Measurements from ENCODE around the gene RFX2. TPM values are rescaled to one million over a fixed set of nuclear protein-coding genes. Genes with fewer than 3 reads are reported as not detected.

The RFX2 gene
- total and polyA plus RNA-seq, 2 donors from 2014 or later = 4.6 to 12.6 TPM

DNA sequence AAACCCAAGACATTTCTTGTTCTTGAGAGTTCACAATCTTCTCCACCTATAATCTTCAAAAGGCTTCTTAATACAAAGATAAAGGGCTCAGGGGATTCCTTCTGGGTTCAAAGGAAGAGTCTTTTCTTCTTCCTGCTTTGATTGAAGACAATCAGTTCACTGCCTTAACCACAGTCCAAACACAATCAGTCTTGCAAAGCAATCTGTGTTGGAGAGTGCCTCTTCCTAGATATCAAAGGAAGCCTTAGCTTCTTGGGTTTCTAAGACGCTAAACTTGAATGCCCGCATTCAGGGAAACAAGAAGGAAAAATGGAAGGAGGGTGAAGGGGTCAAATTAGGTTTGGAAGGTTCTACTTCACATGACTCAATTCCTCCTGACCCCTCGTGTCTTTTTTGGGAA, 159.6 kb downstream of the RFX2 start:
- Histone ChIP-seq H3K36me3 (ENCODE audit: control insufficient read depth in 2 of 3, insufficient read depth in 3 of 3, low read length in 3 of 3) (no peaks in the 10 kb centered on the region), H3K27ac (ENCODE audit: low read depth in 2 of 2, low read length in 2 of 2) (no peak overlapping the region), H3K9me3 (ENCODE audit: control insufficient read depth in 2 of 3, insufficient read depth in 1 of 3, low read length in 3 of 3) (no peaks in the 10 kb centered on the region), H3K4me1 (ENCODE audit: control insufficient read depth in 2 of 3, insufficient read depth in 2 of 3, low read depth in 1 of 3, low read length in 3 of 3) (peaks cover 11 to 34% (median 32%) of the 10 kb centered on the region in 3 donors), H3K9ac (ENCODE audit: low read length in 3 of 3) (no peak overlapping the region), H3K4me3 (ENCODE audit: low read length in 3 of 3) (no peak overlapping the region), H3K27me3 (ENCODE audit: control insufficient read depth, insufficient read depth, low read length) (no peaks in the 10 kb centered on the region)
- intact Hi-C loops (cut with DNase I) = no loop called here
- FAIRE-seq (no peak), DNase-seq (peak in 2 of 5 donors; percentile 9 to 43)
- TF ChIP-seq, protein P1, sequence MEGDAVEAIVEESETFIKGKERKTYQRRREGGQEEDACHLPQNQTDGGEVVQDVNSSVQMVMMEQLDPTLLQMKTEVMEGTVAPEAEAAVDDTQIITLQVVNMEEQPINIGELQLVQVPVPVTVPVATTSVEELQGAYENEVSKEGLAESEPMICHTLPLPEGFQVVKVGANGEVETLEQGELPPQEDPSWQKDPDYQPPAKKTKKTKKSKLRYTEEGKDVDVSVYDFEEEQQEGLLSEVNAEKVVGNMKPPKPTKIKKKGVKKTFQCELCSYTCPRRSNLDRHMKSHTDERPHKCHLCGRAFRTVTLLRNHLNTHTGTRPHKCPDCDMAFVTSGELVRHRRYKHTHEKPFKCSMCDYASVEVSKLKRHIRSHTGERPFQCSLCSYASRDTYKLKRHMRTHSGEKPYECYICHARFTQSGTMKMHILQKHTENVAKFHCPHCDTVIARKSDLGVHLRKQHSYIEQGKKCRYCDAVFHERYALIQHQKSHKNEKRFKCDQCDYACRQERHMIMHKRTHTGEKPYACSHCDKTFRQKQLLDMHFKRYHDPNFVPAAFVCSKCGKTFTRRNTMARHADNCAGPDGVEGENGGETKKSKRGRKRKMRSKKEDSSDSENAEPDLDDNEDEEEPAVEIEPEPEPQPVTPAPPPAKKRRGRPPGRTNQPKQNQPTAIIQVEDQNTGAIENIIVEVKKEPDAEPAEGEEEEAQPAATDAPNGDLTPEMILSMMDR (IDR thresholded peaks at IDR 0.05; ENCODE audit: borderline replicate concordance, extremely low read depth, insufficient read depth) = no peak

DNA sequence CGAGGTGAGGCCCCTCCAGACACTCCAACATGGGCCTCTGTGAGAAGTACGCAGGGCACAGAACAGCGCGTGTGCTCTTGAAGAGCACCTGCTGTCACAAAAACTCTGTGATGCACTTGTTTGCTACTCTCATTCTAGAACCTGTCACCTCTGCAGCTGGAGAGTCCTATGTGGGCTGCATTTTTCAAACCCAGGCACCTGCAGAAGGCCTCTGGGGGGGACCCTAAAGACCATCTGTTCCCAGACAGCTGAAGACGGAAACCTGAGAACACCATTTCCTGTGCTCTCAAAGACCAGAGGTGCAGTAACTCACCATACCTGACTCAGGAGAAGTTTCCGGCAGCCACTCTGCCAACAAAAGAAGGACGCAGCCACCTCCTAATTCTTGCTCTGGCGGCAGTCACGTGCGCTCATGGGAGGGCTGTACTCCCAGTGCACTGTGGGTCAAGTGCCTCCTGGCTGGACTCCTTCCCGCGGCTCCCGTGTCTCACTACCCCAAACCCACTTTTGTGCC, 160.5 kb downstream of the RFX2 start:
- Histone ChIP-seq H3K9ac (ENCODE audit: low read length in 3 of 3) (no peak overlapping the region), H3K27ac (ENCODE audit: low read depth in 2 of 2, low read length in 2 of 2) (no peak overlapping the region), H3K9me3 (ENCODE audit: control insufficient read depth in 2 of 3, insufficient read depth in 1 of 3, low read length in 3 of 3) (no peaks in the 10 kb centered on the region), H3K27me3 (ENCODE audit: control insufficient read depth, insufficient read depth, low read length) (no peaks in the 10 kb centered on the region), H3K4me3 (ENCODE audit: low read length in 3 of 3) (no peak overlapping the region), H3K4me1 (ENCODE audit: control insufficient read depth in 2 of 3, insufficient read depth in 2 of 3, low read depth in 1 of 3, low read length in 3 of 3) (peaks cover 11 to 34% (median 32%) of the 10 kb centered on the region in 3 donors), H3K36me3 (ENCODE audit: control insufficient read depth in 2 of 3, insufficient read depth in 3 of 3, low read length in 3 of 3) (no peaks in the 10 kb centered on the region)
- DNase-seq = peak in 4 of 5 donors; percentile 72 to 81 (median 77)
- TF ChIP-seq, protein P1 (IDR thresholded peaks at IDR 0.05; ENCODE audit: borderline replicate concordance, extremely low read depth, insufficient read depth) = no peak
- no peak for FAIRE-seq
- intact Hi-C loops (cut with DNase I) = no loop called here

DNA sequence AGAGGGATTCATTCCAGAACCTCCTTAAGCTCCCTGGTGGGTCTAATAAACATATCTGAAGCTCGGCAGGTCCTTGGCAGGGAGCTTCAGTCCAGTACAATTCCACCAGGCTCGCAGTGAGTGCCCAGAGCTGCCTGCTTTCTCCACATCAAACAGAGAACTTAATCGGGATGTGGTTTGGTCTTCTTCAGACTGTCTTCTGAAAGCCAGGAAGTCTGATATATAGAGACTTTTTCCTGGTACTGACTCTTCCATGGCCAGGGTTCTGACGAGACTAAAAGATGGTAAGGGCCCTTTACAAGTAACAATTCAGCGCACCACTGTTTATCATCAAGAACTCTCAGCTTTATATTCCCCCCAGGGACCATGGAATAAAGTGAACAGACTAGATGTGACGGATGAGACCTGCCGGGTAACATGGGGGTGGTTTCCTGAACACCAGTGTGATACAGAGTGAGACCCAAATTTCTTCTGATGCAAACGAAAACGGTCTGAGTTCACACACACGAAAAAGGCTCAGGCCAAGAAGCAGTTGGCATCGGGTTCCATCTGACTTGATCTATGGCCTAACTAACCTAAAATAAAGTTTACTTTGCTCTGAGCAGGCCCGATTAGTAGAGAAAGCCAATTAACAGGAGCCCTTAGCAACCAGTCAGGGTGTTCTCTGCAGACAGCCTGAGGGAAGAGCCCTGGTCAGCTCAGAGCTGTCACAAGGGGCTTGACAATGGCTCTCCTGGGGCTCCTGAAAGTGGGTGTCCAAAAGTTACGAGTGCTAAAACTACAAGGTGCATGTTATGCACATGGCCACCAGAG, 161.3 kb downstream of the RFX2 start:
- DNase-seq = no peak
- no peaks in the 10 kb centered on the region for H3K9me3 ChIP-seq (ENCODE audit: control insufficient read depth in 2 of 3, insufficient read depth in 1 of 3, low read length in 3 of 3)
- H3K9ac ChIP-seq (ENCODE audit: low read length in 3 of 3) = peak overlapping the region in 1 of 3 donors; percentile 16
- H3K36me3 ChIP-seq (ENCODE audit: control insufficient read depth in 2 of 3, insufficient read depth in 3 of 3, low read length in 3 of 3) = no peaks in the 10 kb centered on the region
- no peak overlapping the region for H3K27ac ChIP-seq (ENCODE audit: low read depth in 2 of 2, low read length in 2 of 2)
- no peak for FAIRE-seq
- TF ChIP-seq, protein P1 (IDR thresholded peaks at IDR 0.05; ENCODE audit: borderline replicate concordance, extremely low read depth, insufficient read depth) = no peak
- H3K4me1 ChIP-seq (ENCODE audit: control insufficient read depth in 2 of 3, insufficient read depth in 2 of 3, low read depth in 1 of 3, low read length in 3 of 3) = peaks cover 7 to 27% (median 24%) of the 10 kb centered on the region in 3 donors
- intact Hi-C loops (cut with DNase I) = no loop called here
- H3K4me3 ChIP-seq (ENCODE audit: low read length in 3 of 3) = no peak overlapping the region
- no peaks in the 10 kb centered on the region for H3K27me3 ChIP-seq (ENCODE audit: control insufficient read depth, insufficient read depth, low read length)

Measured in kidney (tissue), 14 donors.